ENCODE results near the gene SENP5. TPM values are rescaled to one million over a fixed set of nuclear protein-coding genes. Genes with fewer than 3 reads are reported as not detected.

The SENP5 gene
- total RNA-seq, 1 donor from 2014 or later: 86.3 TPM

- no peak for DNase-seq
Measured at GRCh38 chr3:196886144-196886543, 18.4 kb downstream of the SENP5 start.

- no peak for DNase-seq
Measured at GRCh38 chr3:196889844-196890708, 22.4 kb downstream of the SENP5 start.

GRCh38 chr3:196894557-196895295 is 27.0 kb downstream of the SENP5 start:
- no peak for DNase-seq

GRCh38 chr3:196896229-196896628 is 28.5 kb downstream of the SENP5 start:
- no peak for DNase-seq

- no peak for DNase-seq
Measured at GRCh38 chr3:196901768-196902167, 34.0 kb downstream of the SENP5 start.

GRCh38 chr3:196902296-196902695 is 34.6 kb downstream of the SENP5 start:
- no peak for DNase-seq

- DNase-seq: no peak
Measured at GRCh38 chr3:196903740-196904139, 36.0 kb downstream of the SENP5 start.

GRCh38 chr3:196914866-196915265 is 47.1 kb downstream of the SENP5 start:
- DNase-seq: no peak

GRCh38 chr3:196915375-196915774 is 47.7 kb downstream of the SENP5 start:
- DNase-seq: no peak

GRCh38 chr3:196916221-196916620 is 48.5 kb downstream of the SENP5 start:
- DNase-seq: no peak

GRCh38 chr3:196916995-196917394 is 49.3 kb downstream of the SENP5 start:
- no peak for DNase-seq

- no peak for DNase-seq
Measured at GRCh38 chr3:196918968-196919367, 51.2 kb downstream of the SENP5 start.

GRCh38 chr3:196920733-196921132 is 53.0 kb downstream of the SENP5 start:
- no peak for DNase-seq

- DNase-seq: no peak
Measured at GRCh38 chr3:196927571-196928453, 60.1 kb downstream of the SENP5 start.

GRCh38 chr3:196931157-196931556 is 63.4 kb downstream of the SENP5 start:
- no peak for DNase-seq

GRCh38 chr3:196931828-196932587 is 64.3 kb downstream of the SENP5 start:
- DNase-seq: no peak

GRCh38 chr3:196932600-196932999 is 64.9 kb downstream of the SENP5 start:
- no peak for DNase-seq

GRCh38 chr3:196936288-196936687 is 68.6 kb downstream of the SENP5 start:
- no peak for DNase-seq

- no peak for DNase-seq
Measured at GRCh38 chr3:196938124-196938523, 70.4 kb downstream of the SENP5 start.

GRCh38 chr3:196938576-196938975 is 70.9 kb downstream of the SENP5 start:
- DNase-seq: no peak

- DNase-seq: no peak
Measured at GRCh38 chr3:196941729-196942225, 74.1 kb downstream of the SENP5 start.
